Transverse colon (tissue), 4 donors: ENCODE measurements around the gene PRG3. TPM values are rescaled to one million over a fixed set of nuclear protein-coding genes. Genes with fewer than 3 reads are reported as not detected.
"Not testable (repeated sequence)": the region's sequence is repeated elsewhere in the genome, so short reads cannot be mapped to it uniquely, and the experiment has no call there.

Experiments
- DNase-seq: peaks from one replicate; pipeline ENCODE4 v3.0.0-alpha.2; 2019
- H3K27ac ChIP-seq, 4 donors: fragments of 200-600 bp; sonication (generic); 2 replicates each; pipeline ENCODE4 v1.5.1; 2016 to 2018; ENCODE audit warnings: inconsistent platforms in 4 of 4
- H3K27me3 ChIP-seq: fragments of 200-600 bp; sonication (generic); 2 replicates; pipeline ENCODE4 v1.5.1; 2017; ENCODE audit warnings: inconsistent platforms
- H3K36me3 ChIP-seq, 4 donors: fragments of 200-600 bp; sonication (generic); 2 replicates each; pipeline ENCODE4 v1.5.1; 2017 to 2019; ENCODE audit warnings: inconsistent platforms in 4 of 4
- H3K4me1 ChIP-seq, 4 donors: fragments of 200-600 bp; sonication (generic); 2 replicates each; pipeline ENCODE4 v1.5.1; 2017 to 2020; ENCODE audit warnings: inconsistent platforms in 4 of 4
- H3K4me3 ChIP-seq, 4 donors: fragments of 200-600 bp; sonication (generic); 1 replicate in 1 of 4; 2 replicates in 3 of 4; pipeline versions ENCODE4 v1.5.1 to v1.6.1; 2017 to 2019; ENCODE audit warnings: inconsistent platforms in 4 of 4
- H3K9me3 ChIP-seq, 2 donors: fragments of 200-600 bp; sonication (generic); 2 replicates each; pipeline ENCODE4 v1.5.1; 2017 to 2019; ENCODE audit warnings: inconsistent platforms in 2 of 2
- CTCF ChIP-seq, 5 experiments: fragments of 200-600 bp in 3 of 5; fragments of 450-650 bp in 2 of 5; sonication (generic) in 3 of 5; IDR thresholded peaks; 1 replicate in 2 of 5; 2 replicates in 3 of 5; pipeline ENCODE4 v1.5.1; 2016 to 2017; ENCODE audit warnings: antibody characterized with exemption in 5 of 5, inconsistent platforms in 3 of 5, mild to moderate bottlenecking in 2 of 5, moderate library complexity in 1 of 5
- EP300 ChIP-seq: sonication (generic); formaldehyde crosslinking; IDR thresholded peaks from one replicate; pipeline ENCODE4 v1.6.1; 2017; ENCODE audit warnings: antibody characterized with exemption, low read depth
- POLR2A ChIP-seq: fragments of 450-650 bp; IDR thresholded peaks from one replicate; pipeline ENCODE4 v1.6.1; 2016; ENCODE audit warnings: antibody characterized with exemption, mild to moderate bottlenecking, moderate library complexity
- POLR2AphosphoS5 ChIP-seq, 3 donors: sonication (generic); formaldehyde crosslinking; IDR thresholded peaks; one replicate each; pipeline ENCODE4 v1.6.1; 2016; ENCODE audit warnings: antibody characterized with exemption in 3 of 3
- WGBS, 2 donors: methylation state at CpG; one replicate each; pipeline ENCODE4 v1.1.5; 2018; ENCODE audit warnings: low coverage in 1 of 2; 5-methylcytosine and 5-hydroxymethylcytosine counted together
- in situ Hi-C, 4 donors: fragments of 200-750 bp; cut with MboI; loops; one replicate each; pipeline versions ENCODE4 v1.15.0 to v1.15.1; 2017; ENCODE audit warnings: low sequenced_read_pairs in 3 of 4, low pct_ligation_motif_present in 1 of 4, low pct_unique_long_range_greater_than_20kb in 1 of 4
- intact Hi-C: fragments of 100-400 bp; cut with DNase I; formaldehyde crosslinking; loops from one replicate; pipeline ENCODE4 v1.15.1; 2023; ENCODE audit warnings: low total_unique reads
- total RNA-seq, 4 donors: library from RNA; depleted of rRNA; stranded (reverse); fragments of >200 nt; gene quantifications; one replicate each; pipeline ENCODE4 v1.1.0, GENCODE V29; 2016

Gene PRG3
- total RNA-seq, 4 donors from 2014 or later: not detected

- Histone ChIP-seq H3K27me3 (no peaks in the 10 kb centered on the region), H3K4me3 (no peak overlapping the region), H3K36me3 (no peaks in the 10 kb centered on the region), H3K27ac (no peak overlapping the region), H3K9me3 (no peaks in the 10 kb centered on the region), H3K4me1 (peaks cover 0 to 5% (median 1%) of the 10 kb centered on the region in 4 donors)
- in situ Hi-C loops: loop anchor here in 3 of 4 donors (10.0 to 25.0 kb wide), 3 partner anchors 146 to 303 kb away; partner anchors contain the start of gene YPEL4 (in 3 of the 3)
- TF ChIP-seq POLR2AphosphoS5 (IDR thresholded peaks at IDR 0.05) (no peak), CTCF (IDR thresholded peaks at IDR 0.05) (no peak), POLR2A (no peak), EP300 (no peak)
- 74% methylated on average over 6 of the region's 6 CpGs; no CpG with 5 or more reads in 1 of the 2 donors for WGBS, 2 donors
- no peak for DNase-seq
- intact Hi-C loops: no loop called here
Observed at GRCh38 chr11:57341250-57341808, 39.6 kb downstream of the PRG3 start.

- in situ Hi-C loops (loop anchor here in 3 of 4 donors (10.0 to 25.0 kb wide), 3 partner anchors 147 to 305 kb away; partner anchors contain the start of gene YPEL4 (in 3 of the 3)), intact Hi-C loops (no loop called here)
- Histone ChIP-seq H3K9me3 (no peaks in the 10 kb centered on the region), H3K27me3 (no peaks in the 10 kb centered on the region), H3K27ac (no peak overlapping the region), H3K4me1 (peaks cover 0 to 6% (median 5%) of the 10 kb centered on the region in 4 donors), H3K36me3 (no peaks in the 10 kb centered on the region), H3K4me3 (no peak overlapping the region)
- 43% methylated on average over 12 of the region's 12 CpGs; no CpG with 5 or more reads in 1 of the 2 donors for WGBS, 2 donors
- TF ChIP-seq CTCF (IDR thresholded peaks at IDR 0.05) (no peak), POLR2AphosphoS5 (IDR thresholded peaks at IDR 0.05) (no peak), EP300 (no peak), POLR2A (no peak)
- DNase-seq: no peak
Observed at GRCh38 chr11:57340039-57340615, 40.8 kb downstream of the PRG3 start.

GRCh38 chr11:57339328-57339727, 41.6 kb downstream of the PRG3 start:
- Histone ChIP-seq H3K27ac (no peak overlapping the region), H3K27me3 (no peaks in the 10 kb centered on the region), H3K36me3 (no peaks in the 10 kb centered on the region), H3K9me3 (no peaks in the 10 kb centered on the region), H3K4me3 (no peak overlapping the region), H3K4me1 (peaks cover 7 to 14% (median 13%) of the 10 kb centered on the region in 4 donors)
- intact Hi-C loops: no loop called here
- WGBS, 2 donors: 95% methylated on average over 5 of the region's 5 CpGs; no CpG with 5 or more reads in 1 of the 2 donors
- TF ChIP-seq CTCF (IDR thresholded peaks at IDR 0.05) (no peak), POLR2A (no peak), EP300 (no peak), POLR2AphosphoS5 (IDR thresholded peaks at IDR 0.05) (no peak)
- no peak for DNase-seq
- in situ Hi-C loops: loop anchor here in 3 of 4 donors (25.0 kb wide), 2 partner anchors 148 to 298 kb away; partner anchors contain the start of gene YPEL4 (in 2 of the 3)

- no peak within 1 kb of the TSS for H3K4me3 ChIP-seq
- WGBS, 2 donors: 42% methylated on average over 4 of the region's 4 CpGs; no CpG with 5 or more reads in 1 of the 2 donors
- TF ChIP-seq CTCF (IDR thresholded peaks at IDR 0.05): no peak
- no peak for TF ChIP-seq POLR2AphosphoS5 (IDR thresholded peaks at IDR 0.05)
- no peak for TF ChIP-seq POLR2A
- H3K36me3 ChIP-seq: no peaks in the 10 kb centered on the region
- intact Hi-C loops (no loop called here), in situ Hi-C loops (loop anchor here in 3 of 4 donors (25.0 kb wide), 2 partner anchors 149 to 299 kb away; partner anchors contain the start of gene YPEL4 (in 2 of the 3))
- H3K27ac ChIP-seq: no peak within 1 kb of the TSS
- no peak for DNase-seq
- H3K9me3 ChIP-seq: no peaks in the 10 kb centered on the region
- no peaks in the 10 kb centered on the region for H3K27me3 ChIP-seq
- H3K4me1 ChIP-seq: peaks cover 9 to 23% (median 14%) of the 10 kb centered on the region in 4 donors
Observed at GRCh38 chr11:57338142-57338541, 42.8 kb downstream of the PRG3 start, which contains the start of gene P2RX3. Gene P2RX3, plus strand, starts transcription at chr11:57338352. Its CDS starts 199 bp downstream, at chr11:57338551.

GRCh38 chr11:57336856-57337255, 44.1 kb downstream of the PRG3 start:
- H3K4me1 ChIP-seq: peaks cover 9 to 23% (median 14%) of the 10 kb centered on the region in 4 donors
- intact Hi-C loops, H3K27me3 ChIP-seq, H3K36me3 ChIP-seq, H3K27ac ChIP-seq, H3K9me3 ChIP-seq, H3K4me3 ChIP-seq, DNase-seq: not testable (repeated sequence)
- 93 to 95% methylated on average over 3 to 6 of the region's 6 CpGs for WGBS, 2 donors
- in situ Hi-C loops: loop anchor here in 3 of 4 donors (25.0 kb wide), 2 partner anchors 150 to 300 kb away; partner anchors contain the start of gene YPEL4 (in 2 of the 3)
